ENCODE results near the gene TC2N. TPM values are rescaled to one million over a fixed set of nuclear protein-coding genes. Genes with fewer than 3 reads are reported as not detected.

Gene TC2N
- total and polyA plus RNA-seq, 2 of the 4 experiments (the other 2 are of a cell fraction) = 0.03 to 0.18 TPM

- H3K27me3 ChIP-seq (ENCODE audit: control insufficient read depth, insufficient read depth, low read length) = no peaks in the 10 kb centered on the region
- H3K79me1 ChIP-seq (ENCODE audit: low read depth in 1 of 2, low read length in 2 of 2) = peaks cover 10 to 43% of the 10 kb centered on the region in 2 experiments
- no peak overlapping the region for H3K14ac ChIP-seq (replicated peaks; ENCODE audit: low read depth, low read length)
- no peak overlapping the region for H3K56ac ChIP-seq (ENCODE audit: extremely low read depth, insufficient read depth, low read length)
- H2BK120ac ChIP-seq (ENCODE audit: low read depth, low read length) = no peak overlapping the region
- peaks cover 1% of the 10 kb centered on the region; the same call in 1 of the 2 replicates for H3K4me1 ChIP-seq (ENCODE audit: control insufficient read depth, insufficient read depth, low read length)
- no peak overlapping the region for H3K23ac ChIP-seq (ENCODE audit: low read depth, low read length)
- dilution Hi-C loops (cut with HindIII; ENCODE audit: low sequenced_read_pairs, unreplicated experiment) (no loop called here), intact Hi-C loops (cut with micrococcal nuclease) (no loop called here), in situ Hi-C loops (cut with MboI; ENCODE audit: low sequenced_read_pairs) (no loop called here)
- no peak overlapping the region for H2AFZ ChIP-seq (replicated peaks; ENCODE audit: low read length, poor library complexity)
- BruUV-seq (replicated peaks) = no TSS peak
- peaks cover 26% of the 10 kb centered on the region; the same call in 1 of the 2 replicates for H4K20me1 ChIP-seq (ENCODE audit: insufficient read depth, low read length)
- no peak overlapping the region for H3K4me3 ChIP-seq (ENCODE audit: insufficient read depth, low read depth, low read length)
- H4K8ac ChIP-seq (ENCODE audit: low read depth in 2 of 2, low read length in 2 of 2) = no peak overlapping the region
- no peak overlapping the region for H2BK20ac ChIP-seq (ENCODE audit: low read depth, low read length)
- H3K9me1 ChIP-seq (ENCODE audit: insufficient read depth, low read length) = peaks cover 16% of the 10 kb centered on the region; the same call in 1 of the 2 replicates
- no peak overlapping the region for H4K91ac ChIP-seq (ENCODE audit: insufficient read depth, low read depth, low read length)
- peaks cover 9% of the 10 kb centered on the region; the same call in 1 of the 2 replicates for H3K36me3 ChIP-seq (ENCODE audit: control insufficient read depth, insufficient read depth, low read length)
- no peak overlapping the region for H2AK9ac ChIP-seq (replicated peaks; ENCODE audit: low read depth, low read length, poor library complexity)
- H3K9me3 ChIP-seq (ENCODE audit: control insufficient read depth, insufficient read depth, low read length) = no peaks in the 10 kb centered on the region; the same call in 1 of the 2 replicates
- ChIA-PET CTCF (interaction anchor here (1.0 kb wide), 1 partner anchor 45 kb away, joined by 4 read pairs; no protein-coding TSS in a partner anchor), POLR2A (ENCODE audit: unreplicated experiment) (interaction anchor here (0.5 kb wide), 1 partner anchor 13 kb away, joined by 23 read pairs; no protein-coding TSS in a partner anchor)
- no peak overlapping the region for H2BK15ac ChIP-seq (ENCODE audit: low read depth, low read length)
- no peak overlapping the region for H4K5ac ChIP-seq (ENCODE audit: low read depth, low read length)
- H3K18ac ChIP-seq (ENCODE audit: low read depth, low read length) = no peak overlapping the region
- H3K27ac ChIP-seq (ENCODE audit: insufficient read depth, low read length) = no peak overlapping the region
- H2AK5ac ChIP-seq (ENCODE audit: low read depth, low read length) = no peak overlapping the region
- no peak overlapping the region for H3K4ac ChIP-seq (ENCODE audit: low read depth, low read length)
- H2BK5ac ChIP-seq (ENCODE audit: low read depth, low read length, poor library complexity, severe bottlenecking) = no peak overlapping the region
- no peak overlapping the region for H3K4me2 ChIP-seq (ENCODE audit: low read depth, low read length)
- WGBS, 2 experiments (ENCODE audit: extremely low coverage in 2 of 2, insufficient read length in 1 of 2) = 80% methylated on average over 1 of the region's 9 CpGs; no CpG with 5 or more reads in 1 of the 2 experiments
- DNase-seq (no peak), ATAC-seq (ENCODE audit: low read depth) (no peak)
- H3K9ac ChIP-seq (ENCODE audit: low read depth, low read length) = no peak overlapping the region
- TF ChIP-seq CEBPB (IDR thresholded peaks at IDR 0.05; ENCODE audit: low read depth, low read length) (no peak), MAZ (IDR thresholded peaks at IDR 0.05; ENCODE audit: borderline replicate concordance, low read depth, low read length) (no peak), USF2 (IDR thresholded peaks at IDR 0.05; ENCODE audit: low read depth, low read length) (no peak), CTCF (conservative IDR thresholded peaks at IDR 0.05; ENCODE audit: low read depth, low read length) (no peak), RCOR1 (IDR thresholded peaks at IDR 0.05; ENCODE audit: insufficient replicate concordance, low read length) (no peak), ELK1 (IDR thresholded peaks at IDR 0.05; ENCODE audit: borderline replicate concordance, low read depth, low read length) (no peak), POLR2A (IDR thresholded peaks at IDR 0.05; ENCODE audit: low read depth, low read length) (no peak), RFX5 (IDR thresholded peaks at IDR 0.05; ENCODE audit: low read depth, low read length) (no peak), NFE2L2 (IDR thresholded peaks at IDR 0.05; ENCODE audit: low read depth, low read length) (no peak), SMC3 (IDR thresholded peaks at IDR 0.05; ENCODE audit: low read depth, low read length) (no peak), FOS (IDR thresholded peaks at IDR 0.05; ENCODE audit: low read depth, low read length) (no peak), CHD1 (IDR thresholded peaks at IDR 0.05; ENCODE audit: low read depth, low read length) (no peak), MXI1 (IDR thresholded peaks at IDR 0.05; ENCODE audit: borderline replicate concordance, low read depth, low read length) (no peak), MAFK (IDR thresholded peaks at IDR 0.05; ENCODE audit: low read depth, low read length) (no peak), RAD21 (IDR thresholded peaks at IDR 0.05; ENCODE audit: low read length) (no peak)
Observed at GRCh38 chr14:91904956-91905645, 37.8 kb upstream of the TC2N start.
